Measurements from ENCODE around the gene RERE. TPM values are rescaled to one million over a fixed set of nuclear protein-coding genes. Genes with fewer than 3 reads are reported as not detected.

The RERE gene
- total RNA-seq, 1 donor, result 55.0 TPM

GRCh38 chr1:8847990-8848389 is 30.6 kb upstream of the RERE start:
- Histone ChIP-seq H3K4me2 (ENCODE audit: insufficient read depth, low read length) (no peak overlapping the region), H3K4me1 (ENCODE audit: insufficient read depth, low read length) (no peaks in the 10 kb centered on the region), H3K36me3 (ENCODE audit: insufficient read depth, low read length) (no peaks in the 10 kb centered on the region), H3K4me3 (ENCODE audit: insufficient read depth, low read length) (no peak overlapping the region), H3K27ac (ENCODE audit: low read depth, low read length) (no peak overlapping the region), H2AFZ (ENCODE audit: low read length) (no peak overlapping the region), H3K9me3 (ENCODE audit: low read depth, low read length) (peaks cover 1% of the 10 kb centered on the region), H3K79me2 (ENCODE audit: insufficient read depth, low read length) (no peaks in the 10 kb centered on the region), H4K20me1 (ENCODE audit: insufficient read depth, low read length) (no peaks in the 10 kb centered on the region), H3K27me3 (ENCODE audit: insufficient read depth, low read length) (peaks cover 13% of the 10 kb centered on the region)
- DNase-seq (ENCODE audit: insufficient read length, low spot score, missing footprints), result no peak
- no peak for TF ChIP-seq CTCF (IDR thresholded peaks at IDR 0.05; ENCODE audit: extremely low read depth, low read depth, low read length)

GRCh38 chr1:8846263-8846662 is 28.8 kb upstream of the RERE start:
- no peaks in the 10 kb centered on the region for H3K36me3 ChIP-seq (ENCODE audit: insufficient read depth, low read length)
- H3K9me3 ChIP-seq (ENCODE audit: low read depth, low read length), result peaks cover 3% of the 10 kb centered on the region
- TF ChIP-seq CTCF (IDR thresholded peaks at IDR 0.05; ENCODE audit: extremely low read depth, low read depth, low read length), result no peak
- no peak overlapping the region for H3K4me3 ChIP-seq (ENCODE audit: insufficient read depth, low read length)
- H3K79me2 ChIP-seq (ENCODE audit: insufficient read depth, low read length), result no peaks in the 10 kb centered on the region
- H3K27ac ChIP-seq (ENCODE audit: low read depth, low read length), result no peak overlapping the region
- no peaks in the 10 kb centered on the region for H4K20me1 ChIP-seq (ENCODE audit: insufficient read depth, low read length)
- H3K4me2 ChIP-seq (ENCODE audit: insufficient read depth, low read length), result no peak overlapping the region
- H3K4me1 ChIP-seq (ENCODE audit: insufficient read depth, low read length), result no peaks in the 10 kb centered on the region
- no peak overlapping the region for H2AFZ ChIP-seq (ENCODE audit: low read length)
- peaks cover 13% of the 10 kb centered on the region for H3K27me3 ChIP-seq (ENCODE audit: insufficient read depth, low read length)
- no peak for DNase-seq (ENCODE audit: insufficient read length, low spot score, missing footprints)

GRCh38 chr1:8845104-8846097 is 28.0 kb upstream of the RERE start:
- Histone ChIP-seq H3K27ac (ENCODE audit: low read depth, low read length) (no peak overlapping the region), H3K4me2 (ENCODE audit: insufficient read depth, low read length) (no peak overlapping the region), H2AFZ (ENCODE audit: low read length) (no peak overlapping the region), H3K9me3 (ENCODE audit: low read depth, low read length) (peaks cover 3% of the 10 kb centered on the region), H3K4me3 (ENCODE audit: insufficient read depth, low read length) (no peak overlapping the region), H3K36me3 (ENCODE audit: insufficient read depth, low read length) (no peaks in the 10 kb centered on the region), H3K79me2 (ENCODE audit: insufficient read depth, low read length) (no peaks in the 10 kb centered on the region), H4K20me1 (ENCODE audit: insufficient read depth, low read length) (no peaks in the 10 kb centered on the region), H3K27me3 (ENCODE audit: insufficient read depth, low read length) (peaks cover 13% of the 10 kb centered on the region), H3K4me1 (ENCODE audit: insufficient read depth, low read length) (no peaks in the 10 kb centered on the region)
- no peak for TF ChIP-seq CTCF (IDR thresholded peaks at IDR 0.05; ENCODE audit: extremely low read depth, low read depth, low read length)
- no peak for DNase-seq (ENCODE audit: insufficient read length, low spot score, missing footprints)

- H4K20me1 ChIP-seq (ENCODE audit: insufficient read depth, low read length), result no peaks in the 10 kb centered on the region
- H3K79me2 ChIP-seq (ENCODE audit: insufficient read depth, low read length), result no peaks in the 10 kb centered on the region
- no peak for TF ChIP-seq CTCF (IDR thresholded peaks at IDR 0.05; ENCODE audit: extremely low read depth, low read depth, low read length)
- no peaks in the 10 kb centered on the region for H3K36me3 ChIP-seq (ENCODE audit: insufficient read depth, low read length)
- H3K27ac ChIP-seq (ENCODE audit: low read depth, low read length), result no peak overlapping the region
- H3K4me2 ChIP-seq (ENCODE audit: insufficient read depth, low read length), result no peak overlapping the region
- no peak for DNase-seq (ENCODE audit: insufficient read length, low spot score, missing footprints)
- H3K4me1 ChIP-seq (ENCODE audit: insufficient read depth, low read length), result no peaks in the 10 kb centered on the region
- peaks cover 13% of the 10 kb centered on the region for H3K27me3 ChIP-seq (ENCODE audit: insufficient read depth, low read length)
- peaks cover 3% of the 10 kb centered on the region for H3K9me3 ChIP-seq (ENCODE audit: low read depth, low read length)
- H3K4me3 ChIP-seq (ENCODE audit: insufficient read depth, low read length), result no peak overlapping the region
- no peak overlapping the region for H2AFZ ChIP-seq (ENCODE audit: low read length)
These were observed 27.1 kb upstream of the RERE start for GRCh38 chr1:8844501-8845006.

Measured in osteoblast (primary cell).